GM19193 (cell line): Measurements from ENCODE around the gene GALNT9.

Experiments
- POLR2A ChIP-seq: IDR thresholded peaks from 4 replicates; pipeline ENCODE4 v1.6.1; 2011; ENCODE audit not compliant: insufficient read depth, insufficient read length; ENCODE audit errors: extremely low read depth

GALNT9 gene

GRCh38 chr12:132351751-132352495 lies 22.5 kb upstream of the GALNT9 start:
- TF ChIP-seq POLR2A = no peak

- TF ChIP-seq POLR2A = no peak
Observed at GRCh38 chr12:132349501-132350131, 20.2 kb upstream of the GALNT9 start.

DNA sequence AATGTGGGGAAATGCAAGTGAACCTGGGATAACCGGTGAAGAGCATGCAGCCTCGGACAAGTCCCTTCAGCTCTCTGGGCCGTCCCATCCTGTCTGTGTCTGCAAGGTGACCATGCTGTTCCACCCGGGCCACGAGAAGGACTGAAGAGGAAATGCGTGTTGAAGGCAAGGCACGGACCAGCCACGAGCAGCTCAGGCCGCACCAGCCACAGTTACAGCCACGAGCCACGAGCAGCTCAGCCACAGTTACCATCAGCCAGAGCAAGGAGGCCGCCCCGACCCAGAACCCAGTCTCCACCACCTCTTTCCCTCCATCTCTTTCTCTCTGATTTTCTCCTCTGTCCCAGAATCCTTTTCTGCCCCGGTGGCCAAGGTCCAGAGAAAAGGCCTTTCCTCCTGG lies 18.8 kb upstream of the GALNT9 start:
- TF ChIP-seq POLR2A = no peak

DNA sequence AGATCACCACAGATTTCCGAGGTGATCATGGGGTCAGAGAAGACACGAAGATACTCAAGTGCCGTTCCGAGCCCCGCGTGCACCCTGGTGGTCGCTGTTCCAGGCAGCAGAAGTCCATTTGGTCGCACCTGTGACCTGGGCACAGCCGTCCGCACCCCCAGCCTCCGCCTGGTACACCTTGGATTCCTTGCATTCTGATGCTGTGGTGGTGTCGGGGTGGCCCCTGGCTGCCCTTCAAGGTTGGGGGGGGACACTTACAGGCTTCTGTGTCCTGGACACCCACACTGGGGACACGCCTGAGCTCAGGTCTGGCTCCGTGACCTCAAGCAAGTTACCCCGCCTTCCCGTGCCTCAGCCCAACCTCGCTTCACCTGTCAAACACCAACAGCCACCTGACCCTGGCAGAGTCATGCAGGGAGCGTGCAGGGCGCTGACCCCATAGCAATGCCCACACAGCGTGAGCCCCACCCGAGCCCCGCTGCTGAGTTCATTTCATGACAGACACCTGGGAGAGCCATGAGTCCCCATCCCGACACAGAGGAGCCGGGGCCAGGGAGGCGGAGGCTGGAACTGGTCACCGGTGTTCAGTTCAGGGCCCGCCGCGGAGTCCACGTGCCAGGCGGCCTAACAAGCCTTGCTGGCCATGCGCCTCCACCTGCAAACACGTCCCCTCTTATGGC lies 17.9 kb upstream of the GALNT9 start:
- TF ChIP-seq POLR2A = no peak

- TF ChIP-seq POLR2A = no peak
Observed at GRCh38 chr12:132346471-132347175, 17.2 kb upstream of the GALNT9 start.

DNA sequence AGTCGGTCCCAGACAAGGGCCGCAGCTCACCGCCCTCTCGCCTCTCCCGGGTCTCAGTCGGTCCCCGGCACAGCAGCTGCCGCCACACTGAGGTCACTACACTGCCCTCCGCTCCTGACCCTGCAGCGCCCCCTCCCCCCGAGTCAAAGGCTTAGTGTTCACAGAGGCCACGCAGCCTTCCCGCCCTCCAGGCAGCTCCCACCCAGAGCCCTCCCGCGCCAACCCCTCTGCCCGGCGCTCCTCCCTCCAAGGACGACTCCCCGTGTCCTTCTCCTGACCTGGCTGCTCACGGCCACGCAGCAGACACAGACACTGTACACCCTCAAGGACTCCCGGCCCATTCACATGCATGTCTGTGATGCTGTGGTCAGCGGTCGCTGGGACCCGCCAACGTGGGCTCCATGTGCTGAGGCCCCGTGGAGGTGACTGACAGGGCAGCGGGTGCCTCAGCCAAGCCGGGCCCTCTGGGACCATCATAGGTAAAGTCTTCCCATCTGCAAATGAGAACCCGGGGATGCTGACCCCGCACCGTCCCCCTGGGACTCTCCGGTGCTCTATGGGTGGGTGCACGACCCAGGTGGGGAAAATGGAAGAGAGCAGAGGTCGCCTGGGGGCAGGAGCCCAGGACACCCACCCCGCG lies 16.3 kb upstream of the GALNT9 start:
- TF ChIP-seq POLR2A = no peak

- TF ChIP-seq POLR2A = no peak
Observed at GRCh38 chr12:132345126-132345525, 15.7 kb upstream of the GALNT9 start.

DNA sequence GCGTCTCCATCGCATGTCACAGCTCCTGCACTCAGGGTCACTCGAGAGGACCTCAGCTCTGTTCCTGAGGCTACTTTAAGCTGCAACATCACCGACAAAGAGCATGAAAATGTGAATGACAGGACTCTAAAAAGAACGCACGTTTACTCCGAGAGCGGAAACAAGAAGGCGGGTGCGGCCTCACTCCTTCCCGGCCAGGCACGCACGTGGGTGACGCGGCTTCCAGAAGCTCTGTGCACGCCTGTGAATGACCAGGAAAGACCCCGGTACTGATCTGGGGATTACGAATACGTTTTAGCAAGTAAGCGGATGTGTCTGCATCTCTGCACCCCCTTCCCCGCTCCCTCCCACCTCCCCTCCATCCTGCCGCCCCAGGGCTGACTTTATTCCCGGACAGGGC lies 15.2 kb upstream of the GALNT9 start:
- no peak for TF ChIP-seq POLR2A

GRCh38 chr12:132344181-132344580 lies 14.8 kb upstream of the GALNT9 start:
- no peak for TF ChIP-seq POLR2A

DNA sequence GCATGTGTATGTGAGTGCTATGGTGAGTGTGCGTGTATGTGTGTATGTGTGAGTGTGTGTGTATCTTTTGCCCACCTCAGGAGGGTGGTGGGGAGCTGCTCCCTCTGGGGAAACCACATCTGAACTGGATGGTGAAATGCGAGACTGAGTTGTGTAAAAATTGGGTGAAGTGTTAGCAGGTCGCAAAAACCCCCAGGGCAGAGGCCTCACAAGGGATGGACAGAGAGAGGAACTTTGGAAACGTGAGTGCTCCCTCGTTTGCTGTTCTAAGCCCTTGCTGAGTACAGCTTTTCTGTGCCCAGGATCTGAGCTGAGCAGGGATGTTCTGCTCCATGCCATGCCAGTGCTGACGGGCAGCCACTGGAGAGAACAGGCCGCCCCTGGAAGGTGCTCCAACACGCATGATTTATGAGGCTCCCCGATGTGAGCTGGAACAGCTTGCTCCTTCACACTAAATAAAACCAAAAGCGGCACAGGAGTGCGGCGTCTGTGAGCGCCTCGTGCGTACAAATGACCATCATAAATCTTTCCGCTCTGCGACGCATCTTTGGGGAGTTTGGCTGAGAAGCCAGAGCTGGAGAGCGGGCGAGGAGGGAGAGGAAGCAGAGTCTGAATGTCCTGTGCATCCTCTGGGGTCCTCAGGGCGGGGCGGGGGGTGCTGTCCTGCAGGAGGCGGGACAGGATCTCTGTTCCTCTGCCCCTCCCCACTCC lies 14.1 kb upstream of the GALNT9 start:
- TF ChIP-seq POLR2A = no peak

DNA sequence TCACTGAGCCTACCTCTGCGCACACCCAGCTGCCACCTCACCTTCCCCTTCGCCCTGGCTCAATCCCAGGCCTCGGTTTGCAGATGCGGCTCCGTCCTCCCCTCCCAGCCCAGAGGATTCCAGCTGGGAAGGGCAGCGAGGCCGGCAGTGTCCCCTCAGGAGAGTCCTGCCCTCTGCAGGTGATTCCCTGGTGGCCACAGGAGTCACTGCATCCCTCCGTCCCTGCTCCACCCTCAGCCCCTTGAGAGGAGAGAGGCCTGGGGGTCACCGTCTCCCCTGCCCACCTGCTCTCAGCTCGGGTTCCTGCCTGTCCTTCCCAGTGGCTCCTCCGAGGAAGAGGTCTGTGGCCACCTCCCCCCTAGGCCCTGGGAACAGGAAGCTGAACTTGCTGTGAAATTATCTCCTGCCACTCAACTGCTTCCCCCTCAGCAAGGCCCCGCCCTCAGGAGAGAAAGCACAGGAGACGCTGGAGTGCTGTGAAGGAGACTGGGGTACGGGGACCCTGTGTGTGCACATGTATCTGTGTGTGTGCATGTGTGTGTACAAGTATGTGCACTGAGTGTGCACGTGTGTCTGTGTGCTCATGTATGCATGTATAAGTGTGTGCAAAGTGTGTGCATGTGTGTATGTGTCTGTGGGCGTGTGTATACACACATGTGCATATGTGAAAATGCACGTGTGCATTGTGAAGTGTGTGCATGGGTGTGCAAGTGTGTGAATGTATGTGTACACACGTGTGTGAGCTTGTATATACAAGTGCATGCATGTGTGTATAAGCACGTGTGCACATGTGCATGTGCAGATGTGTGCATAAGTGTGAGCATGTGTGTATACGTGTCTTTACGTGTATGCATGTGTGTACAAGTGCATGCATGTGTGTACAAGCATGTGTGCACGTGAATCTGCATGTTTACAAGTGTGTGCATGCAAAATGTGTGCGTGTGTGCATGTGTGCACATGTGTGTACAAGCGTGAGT lies 13.2 kb upstream of the GALNT9 start:
- TF ChIP-seq POLR2A = no peak

GRCh38 chr12:132341318-132342050 lies 12.1 kb upstream of the GALNT9 start:
- TF ChIP-seq POLR2A = no peak
